ENCODE data around the gene BRD1.
"Not testable (repeated sequence)": the region's sequence is repeated elsewhere in the genome, so short reads cannot be mapped to it uniquely, and the experiment has no call there.

The BRD1 gene

DNA sequence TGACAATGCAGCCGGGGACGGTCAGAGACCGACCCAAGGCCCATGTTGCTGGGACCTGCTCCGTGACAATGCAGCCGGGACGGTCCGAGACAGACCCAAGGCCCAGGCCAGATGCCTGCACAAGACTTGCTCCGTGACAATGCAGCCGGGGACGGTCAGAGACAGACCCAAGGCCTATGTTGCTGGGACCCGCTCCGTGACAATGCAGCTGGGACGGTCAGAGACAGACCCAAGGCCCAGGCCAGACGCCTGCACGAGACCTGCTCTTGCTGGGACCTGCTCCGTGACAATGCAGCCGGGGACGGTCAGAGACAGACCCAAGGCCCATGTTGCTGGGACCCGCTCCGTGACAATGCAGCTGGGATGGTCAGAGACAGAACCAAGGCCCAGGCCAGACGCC, 45.8 kb downstream of the BRD1 start:
- DNase-seq: not testable (repeated sequence)

DNA sequence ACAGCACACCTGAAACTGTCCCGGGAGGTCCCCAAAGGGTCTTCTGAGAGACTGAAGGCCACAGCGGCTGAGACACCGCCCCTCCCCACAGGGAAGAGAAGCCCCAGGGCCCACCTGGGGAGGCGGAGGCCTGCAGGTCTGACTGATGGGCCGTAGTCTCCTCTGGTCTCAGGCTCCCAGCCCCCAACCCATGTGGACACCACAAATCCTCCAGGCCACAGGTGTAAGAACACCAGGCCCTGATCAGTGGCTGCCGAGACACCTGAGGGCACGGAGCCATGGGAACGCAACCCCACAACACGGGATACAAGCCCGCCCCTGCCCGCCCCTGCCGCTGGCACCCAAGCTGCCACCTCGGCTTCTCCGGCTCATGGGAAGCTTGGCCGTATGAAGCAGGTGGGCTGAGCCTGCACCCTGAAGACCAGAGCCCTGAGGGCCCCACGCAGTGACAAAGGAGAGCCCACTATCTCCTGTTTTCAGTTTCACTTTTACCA, 46.3 kb downstream of the BRD1 start:
- no peak for DNase-seq

DNA sequence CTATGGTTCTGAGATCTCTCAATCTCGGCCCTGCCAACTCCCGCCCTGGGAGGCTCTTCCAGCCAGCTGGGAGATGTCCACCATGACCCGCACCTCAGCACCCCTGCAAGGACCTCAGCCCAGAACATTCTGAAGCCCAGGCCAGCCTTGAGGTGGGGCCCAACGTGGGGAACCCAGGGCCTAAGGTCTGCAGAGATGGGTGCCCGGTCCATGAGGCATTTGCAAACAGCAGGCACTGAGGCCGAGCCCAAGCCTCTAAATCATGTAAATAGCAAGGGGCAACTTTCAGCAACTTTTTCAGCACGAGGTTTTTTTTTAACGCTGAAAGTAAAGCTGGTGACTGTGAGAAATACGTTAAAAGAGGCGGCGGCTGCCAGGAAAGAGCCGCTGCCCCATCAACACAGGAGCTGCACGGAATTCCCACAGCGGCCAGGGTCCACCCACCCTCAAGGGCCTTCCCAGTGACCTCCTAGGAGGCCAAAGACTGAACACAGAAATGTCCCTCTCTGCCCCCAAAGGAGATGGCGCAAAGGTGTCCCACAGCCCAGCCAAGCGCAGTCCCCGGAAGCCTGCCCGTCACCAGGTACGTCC, 46.9 kb downstream of the BRD1 start:
- DNase-seq: no peak

DNA sequence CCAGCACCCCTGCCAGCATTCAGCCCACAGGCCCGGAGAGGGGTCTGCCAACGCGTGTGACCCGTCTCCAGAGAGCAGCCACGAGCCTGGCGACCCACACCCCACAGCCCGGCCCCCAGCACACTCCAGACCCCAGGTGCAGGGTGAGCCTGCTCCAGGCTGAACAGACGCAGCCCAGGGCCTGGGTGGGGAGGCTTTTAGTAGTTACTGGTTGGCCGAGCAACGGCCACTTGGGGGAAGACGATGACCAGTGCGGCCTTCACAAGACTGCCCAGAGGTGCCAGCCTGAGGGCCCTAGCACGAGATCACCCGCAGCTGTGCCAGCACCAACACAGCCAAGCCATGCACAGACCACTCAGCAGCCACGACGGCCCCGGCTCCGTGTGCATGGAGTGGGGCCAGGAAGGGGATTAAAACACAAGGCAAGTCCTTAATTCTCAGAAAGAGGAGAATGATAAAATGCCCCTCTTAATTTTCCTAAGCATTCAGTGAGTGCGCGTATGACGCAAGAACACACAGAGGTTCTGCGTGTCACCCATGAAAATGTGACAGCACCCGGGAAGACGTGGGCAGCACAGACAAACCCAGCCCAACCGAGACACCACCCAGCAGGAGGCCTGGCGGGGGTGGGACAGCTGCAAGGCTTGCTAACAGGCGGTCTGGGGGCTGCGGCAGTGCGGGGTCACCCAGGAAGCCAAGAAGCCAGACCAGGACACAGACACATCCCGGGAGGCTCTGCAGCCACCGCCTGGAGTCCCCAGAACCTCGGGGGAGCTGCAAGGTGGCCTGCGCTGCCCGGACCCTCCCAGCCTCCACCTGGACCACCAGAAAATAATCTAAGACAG, 47.6 kb downstream of the BRD1 start:
- DNase-seq: no peak

DNA sequence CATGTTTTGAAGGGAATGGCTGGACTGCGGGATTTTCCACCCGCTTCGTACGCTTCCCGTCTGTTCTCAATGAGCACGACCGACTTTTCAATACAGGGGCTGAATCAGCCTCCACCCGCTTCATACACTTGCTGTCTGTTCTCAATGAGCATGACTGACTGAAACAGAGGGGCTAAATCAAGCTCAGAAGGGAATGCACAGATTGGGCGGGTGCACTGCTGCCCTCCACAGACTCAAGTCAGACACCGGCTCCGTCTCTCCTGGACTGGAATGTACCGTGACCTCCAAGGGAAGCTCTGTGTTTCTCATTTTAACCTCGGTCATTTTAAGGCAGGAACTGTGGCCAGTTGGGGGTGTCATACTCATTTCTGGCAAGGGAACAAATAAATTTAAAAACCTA, 48.5 kb downstream of the BRD1 start:
- DNase-seq: no peak

DNA sequence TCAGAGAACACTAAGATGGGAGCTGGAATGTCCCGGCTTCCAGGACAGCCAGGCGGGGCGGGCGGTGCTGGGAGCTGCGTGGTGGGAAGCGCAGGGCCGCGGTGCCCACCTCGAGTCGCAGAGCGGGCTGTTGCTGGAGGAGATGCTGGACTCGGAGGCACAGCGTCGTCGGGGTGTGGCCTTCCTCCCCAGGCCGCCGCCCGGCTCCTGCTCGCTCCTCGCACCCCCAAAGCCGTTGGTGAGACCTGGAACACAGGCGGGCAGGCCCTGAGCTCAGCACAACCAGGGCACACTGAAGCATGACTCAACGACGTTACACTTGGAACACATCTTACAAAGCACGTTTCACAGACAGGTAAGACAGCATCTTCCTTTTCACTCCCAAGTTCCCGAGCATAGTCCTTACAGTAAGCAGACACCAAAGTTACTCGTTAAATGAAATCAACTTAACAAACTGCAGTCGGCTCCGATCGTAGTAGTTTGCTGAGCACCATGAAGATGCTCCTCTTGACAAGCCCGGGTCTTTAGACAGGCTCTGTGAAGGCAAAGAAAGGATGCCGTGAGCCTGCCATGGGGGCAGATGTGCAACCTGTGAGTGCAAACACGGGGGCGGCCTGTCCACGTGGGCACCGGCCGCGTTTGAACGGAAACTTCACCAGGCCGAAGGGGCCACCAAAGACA, 50.0 kb downstream of the BRD1 start:
- DNase-seq: no peak

DNA sequence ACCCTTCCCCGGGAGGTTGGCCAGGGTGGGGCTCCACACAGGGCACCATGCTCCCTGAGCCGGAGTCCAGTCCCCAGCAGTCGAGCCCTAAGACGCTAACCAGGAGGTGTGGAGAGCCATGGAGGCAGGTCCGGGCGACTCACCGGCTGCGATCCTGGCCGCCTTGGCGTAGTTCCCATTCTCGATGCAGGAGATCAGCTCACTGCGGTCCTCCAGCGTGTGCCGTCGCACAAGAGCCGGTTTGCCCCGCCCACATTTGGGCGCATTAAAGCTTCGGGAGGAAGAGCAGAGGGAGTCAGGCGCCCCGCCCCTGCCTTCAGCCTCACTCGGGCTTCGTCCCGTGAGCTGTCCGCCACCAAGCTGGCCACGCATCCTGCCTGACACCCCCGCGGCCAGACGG, 50.8 kb downstream of the BRD1 start:
- DNase-seq: no peak

DNA sequence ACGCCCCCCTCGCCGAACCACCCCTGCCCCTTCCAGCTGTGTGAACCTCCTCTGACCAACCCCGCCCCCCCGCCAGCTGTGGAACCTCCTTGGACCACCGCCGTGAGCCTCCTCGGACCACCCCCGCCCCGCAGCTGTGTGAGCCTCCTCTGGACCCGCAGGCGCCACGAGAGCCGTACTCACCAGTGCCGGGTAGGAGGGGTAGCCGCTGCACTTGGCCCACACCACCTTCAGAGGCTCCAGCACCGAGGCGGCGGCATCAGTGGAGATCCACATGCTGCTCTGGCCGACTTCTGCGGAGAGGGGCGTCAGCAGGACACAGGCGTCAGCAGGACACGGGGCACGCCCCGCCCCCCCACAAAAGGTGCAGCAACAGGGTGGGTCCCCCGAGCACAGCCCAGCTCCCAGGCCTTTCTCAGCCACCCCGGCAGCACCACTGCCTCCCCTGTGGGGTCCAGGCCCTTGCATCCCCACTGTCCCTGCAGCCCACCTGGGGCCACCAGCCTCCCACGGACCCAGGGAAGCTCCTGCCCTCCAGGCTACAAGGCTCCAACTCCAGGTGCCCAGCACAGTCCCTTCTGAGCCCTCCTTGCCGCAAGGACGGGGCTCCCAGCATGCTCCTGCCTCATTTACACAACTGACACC, 51.7 kb downstream of the BRD1 start:
- no peak for DNase-seq

DNA sequence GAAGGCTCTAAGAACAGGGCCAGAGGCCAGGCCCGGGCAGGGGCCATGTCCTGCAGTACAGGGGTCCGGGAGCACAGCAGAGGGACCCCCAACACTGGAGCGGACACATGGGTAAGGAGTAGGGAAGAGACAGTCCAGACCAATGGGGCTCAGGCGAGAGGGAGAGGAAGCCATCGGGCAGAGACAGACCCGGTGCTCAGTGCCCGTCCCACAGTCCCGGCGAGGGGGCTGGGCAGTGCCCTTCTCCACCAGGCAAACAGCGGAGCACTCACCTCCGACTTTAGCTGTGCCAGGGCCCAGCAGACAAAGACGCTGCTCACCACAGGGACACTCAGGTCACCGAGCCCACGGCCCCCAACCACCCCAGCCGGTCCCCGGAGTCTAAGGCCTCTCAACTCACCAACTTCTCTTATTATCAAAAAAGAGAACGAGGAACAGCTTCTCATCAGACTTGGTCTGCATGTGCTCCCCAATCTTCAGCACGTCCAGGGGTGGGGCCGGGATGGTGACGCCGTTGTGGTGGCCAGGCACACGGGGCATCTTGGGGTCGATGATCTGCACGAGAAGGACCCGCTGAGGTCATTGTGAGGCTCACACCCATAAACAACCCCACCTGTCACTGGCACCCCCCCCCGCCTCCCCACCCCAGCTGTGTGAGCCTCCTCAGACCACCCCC, 52.3 kb downstream of the BRD1 start:
- no peak for DNase-seq

DNA sequence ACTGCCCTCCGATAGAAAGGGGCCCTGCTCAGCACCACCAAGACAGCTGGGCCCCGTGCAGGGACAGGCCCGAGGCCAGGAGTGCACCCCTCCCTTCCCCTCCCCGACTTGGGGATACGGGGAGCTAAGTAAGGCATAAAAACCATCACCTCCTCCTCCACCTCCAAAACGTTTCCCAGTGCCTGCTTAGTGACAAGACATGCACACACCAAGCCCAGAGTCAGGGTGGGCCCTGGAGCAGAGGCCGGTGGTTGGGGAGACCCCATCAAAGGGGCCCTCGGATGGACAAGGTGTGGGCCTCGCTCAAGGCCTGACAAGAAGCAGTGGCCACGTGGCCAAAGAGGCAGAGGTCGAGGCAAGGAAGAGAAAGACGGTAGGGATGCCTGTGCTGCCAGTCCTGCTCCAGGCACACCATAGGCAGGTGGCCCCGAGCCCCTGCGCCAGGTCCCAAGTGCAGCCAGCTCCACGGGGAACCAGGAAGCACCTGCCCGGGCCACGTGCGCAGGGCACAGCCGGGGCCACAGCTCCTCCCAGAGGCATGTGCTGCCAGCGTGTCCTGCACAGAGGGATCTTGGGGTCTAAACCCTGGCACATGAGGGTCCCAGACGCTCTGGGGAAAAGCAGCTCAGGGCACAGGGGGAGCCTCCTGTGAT, 53.0 kb downstream of the BRD1 start:
- no peak for DNase-seq

DNA sequence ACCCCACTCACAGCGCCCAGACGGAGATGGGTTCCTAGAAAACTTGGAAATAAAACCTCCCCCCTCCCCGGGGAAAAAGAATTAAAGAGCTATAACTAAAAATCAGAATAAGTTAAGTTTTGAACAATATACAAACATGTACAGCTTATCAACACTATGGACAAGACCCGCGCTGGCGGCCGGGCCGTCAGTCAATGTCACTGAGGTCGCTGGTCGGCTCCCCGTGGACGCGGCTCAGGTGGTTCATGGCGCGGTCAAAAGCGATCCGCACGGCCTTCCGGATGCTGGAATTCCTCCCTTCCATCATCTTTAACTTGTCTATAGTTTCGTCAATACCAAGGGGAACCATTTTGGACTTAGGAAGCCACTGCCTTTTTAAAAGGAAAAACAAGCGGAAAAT, 53.6 kb downstream of the BRD1 start:
- no peak for DNase-seq

DNA sequence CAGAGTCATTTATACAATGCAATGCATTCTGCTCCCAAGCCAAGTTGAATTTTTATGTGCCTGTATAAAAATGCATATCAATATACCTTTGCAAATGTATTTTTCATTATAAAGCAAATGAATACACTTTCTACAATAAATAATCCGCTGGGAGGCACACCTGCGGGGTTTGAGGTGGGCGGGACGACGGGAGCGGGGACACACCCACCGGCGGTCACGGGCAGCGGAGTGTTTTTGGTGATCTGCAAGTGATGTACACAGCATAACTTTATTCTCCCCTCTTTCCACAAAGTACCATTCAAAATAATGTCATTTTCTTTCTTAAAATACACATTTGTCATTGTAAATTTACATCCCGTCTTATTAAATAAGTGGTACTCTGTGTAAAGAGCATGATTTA, 54.1 kb downstream of the BRD1 start:
- DNase-seq: no peak

DNA sequence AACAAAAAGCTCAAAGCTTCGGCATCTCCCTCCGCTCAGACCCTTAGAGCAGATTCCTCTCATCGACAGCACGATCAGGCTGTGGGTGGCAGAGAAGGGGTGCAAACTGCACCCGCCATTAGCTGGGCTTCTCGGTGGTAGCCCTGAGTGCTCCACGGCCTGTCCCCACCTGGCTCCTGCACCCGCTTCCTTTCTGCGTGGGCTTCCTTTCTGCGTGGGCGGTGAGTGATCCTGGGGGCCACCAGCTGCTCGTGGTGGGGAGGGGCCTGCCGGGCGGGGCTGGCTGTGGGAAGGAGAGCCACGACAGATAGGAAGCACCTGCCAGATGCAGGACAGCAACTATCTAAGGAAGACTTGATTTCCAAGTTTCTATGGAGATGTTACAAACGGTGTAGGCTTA, 55.0 kb downstream of the BRD1 start:
- DNase-seq: no peak

DNA sequence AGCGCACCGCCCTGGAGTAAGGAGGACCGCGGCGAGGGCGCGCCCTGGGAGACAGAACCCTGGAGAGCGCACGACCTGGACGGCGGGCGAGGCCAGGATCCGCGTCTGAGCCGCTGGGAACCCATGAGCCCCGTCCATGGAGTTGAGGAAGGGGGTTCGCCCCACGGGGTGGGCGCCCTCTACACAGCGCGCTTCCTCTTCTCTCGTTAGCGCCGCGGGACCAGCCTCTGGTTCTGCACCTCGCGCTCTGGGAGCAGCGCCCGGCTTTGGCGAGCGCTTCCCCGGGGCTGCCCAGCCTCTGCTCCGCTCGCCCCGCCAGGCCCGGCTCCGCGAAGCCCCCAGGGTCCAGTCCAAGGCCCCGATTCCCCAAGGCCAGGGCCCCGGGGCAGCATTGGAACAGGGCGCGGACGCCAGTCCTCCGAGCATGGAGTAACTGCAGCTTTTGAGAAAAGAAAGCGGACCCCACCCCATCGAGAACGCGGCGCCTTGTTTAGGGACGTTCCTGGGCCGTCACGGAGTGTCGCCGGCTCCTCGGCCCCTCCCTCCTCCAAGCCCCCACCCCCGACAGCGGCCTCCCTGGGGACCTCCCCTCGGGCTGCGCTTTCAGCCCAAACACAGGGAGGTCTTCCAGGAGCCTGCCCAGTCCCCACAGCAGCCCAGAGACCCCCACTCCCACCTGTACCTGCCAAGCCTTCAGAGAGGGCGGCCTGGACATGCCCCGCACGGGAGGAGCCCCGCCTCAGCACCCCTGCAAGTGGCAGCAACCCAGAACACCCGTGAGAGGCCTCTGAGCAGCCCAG, 56.2 kb downstream of the BRD1 start:
- DNase-seq: no peak

DNA sequence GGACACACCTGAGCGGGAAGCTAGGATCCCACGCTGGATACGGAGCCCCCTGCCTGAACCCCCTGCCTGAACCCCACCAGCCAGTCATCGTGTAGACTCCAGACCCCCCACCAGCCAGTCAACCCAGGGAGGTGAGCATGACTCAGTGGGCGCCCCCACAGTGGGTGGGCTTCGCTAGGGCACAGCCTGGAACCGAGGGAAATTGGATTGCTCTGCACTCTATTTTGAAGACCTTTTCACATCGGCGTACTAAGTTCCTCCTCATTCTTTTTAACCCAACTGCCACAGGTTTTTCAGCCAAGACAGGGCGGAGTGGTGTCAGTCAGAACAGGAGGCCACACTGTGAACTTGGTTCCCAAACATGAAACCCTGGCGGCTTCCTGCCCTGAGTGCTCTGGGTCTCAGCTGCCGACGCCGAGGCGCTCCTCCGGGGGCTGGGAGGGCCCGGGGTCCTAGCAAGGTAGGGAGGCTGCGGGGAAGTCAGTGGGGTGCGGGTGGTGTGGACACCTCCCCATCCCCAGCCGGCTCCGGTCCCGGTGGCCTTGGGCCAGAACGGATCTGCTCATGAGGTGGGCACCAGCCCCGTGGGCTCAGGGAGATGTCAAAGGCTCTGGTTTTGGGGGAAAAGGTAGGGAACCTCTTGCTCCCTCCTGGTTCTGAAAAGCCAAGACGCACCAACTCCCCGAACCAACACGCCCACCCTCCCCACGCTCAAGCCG, 57.0 kb downstream of the BRD1 start:
- DNase-seq: no peak

DNA sequence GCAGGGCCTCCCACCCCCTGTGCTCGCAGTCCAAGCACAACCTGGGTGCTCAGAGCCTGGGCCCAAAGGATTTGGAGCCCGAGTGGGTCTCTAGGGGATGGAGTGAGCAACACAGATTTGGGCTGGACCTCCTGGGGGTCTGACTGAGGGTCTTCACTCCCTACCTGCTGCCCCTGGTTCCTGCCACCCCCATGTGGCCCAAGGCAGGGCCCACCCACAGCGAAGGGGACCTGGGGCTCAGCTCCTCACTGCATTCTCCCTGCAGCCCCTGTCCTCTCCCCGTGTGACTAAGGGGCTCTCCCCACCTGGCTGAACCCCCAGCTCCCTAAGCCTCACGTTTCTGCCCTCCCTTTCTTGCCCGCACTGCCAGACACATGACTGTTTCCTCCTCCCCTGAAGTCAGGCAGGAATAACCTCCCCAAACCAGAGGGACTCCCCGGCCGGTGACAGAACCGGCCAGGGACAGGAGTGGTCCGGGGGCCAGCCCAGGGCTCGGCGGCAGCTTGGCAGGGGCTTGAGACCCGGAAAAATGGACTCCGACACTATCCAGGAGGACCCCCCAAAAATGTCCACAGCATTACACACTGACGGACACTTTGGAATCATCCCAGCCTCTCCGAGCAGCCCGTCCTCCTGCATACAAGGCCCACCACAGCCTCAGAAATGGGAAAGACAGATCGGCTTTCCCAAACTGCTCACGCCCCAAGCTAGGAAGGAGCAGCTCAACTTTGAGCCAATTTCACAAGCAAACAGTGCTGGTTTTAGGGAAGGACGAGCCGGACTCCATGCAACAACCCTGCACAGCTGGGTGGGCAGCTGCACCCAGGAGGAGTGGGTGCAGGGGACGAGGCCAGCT, 57.8 kb downstream of the BRD1 start:
- DNase-seq: no peak

DNA sequence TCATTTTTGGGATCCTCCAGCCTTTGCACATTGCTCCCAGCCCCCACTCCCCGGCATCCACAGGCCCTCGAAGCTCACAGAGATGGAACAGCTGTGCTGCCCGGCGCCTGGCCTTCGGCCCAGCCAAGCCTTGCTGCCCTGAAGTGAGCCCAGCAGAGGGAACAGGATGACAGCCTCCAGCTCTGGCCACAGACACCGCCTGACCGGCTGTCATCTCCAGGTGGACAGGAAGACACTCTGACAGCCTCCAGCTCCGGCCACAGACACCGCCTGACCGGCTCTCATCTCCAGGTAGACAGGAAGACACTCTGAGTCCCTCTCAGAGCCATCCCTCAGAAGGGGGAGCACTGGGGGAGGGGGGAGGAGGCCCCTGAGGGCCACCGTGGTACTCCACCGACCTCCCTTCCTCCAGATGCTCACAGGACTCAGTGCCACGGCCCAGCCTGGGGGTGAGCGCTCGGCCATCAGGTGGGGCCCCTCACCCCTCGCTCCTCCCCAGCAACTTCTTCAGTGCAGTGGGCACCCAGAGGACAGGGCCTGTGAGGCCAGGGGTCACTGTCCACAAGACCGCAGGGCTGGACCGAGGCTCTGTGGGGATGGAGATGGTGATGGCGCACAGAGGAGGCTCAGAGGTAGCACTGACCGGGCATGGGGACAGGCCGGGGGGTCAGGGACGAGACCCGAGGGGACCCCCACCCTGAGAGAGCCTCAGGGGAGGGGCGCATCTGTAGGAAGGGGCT, 58.6 kb downstream of the BRD1 start:
- peak; percentile 18 for DNase-seq

DNA sequence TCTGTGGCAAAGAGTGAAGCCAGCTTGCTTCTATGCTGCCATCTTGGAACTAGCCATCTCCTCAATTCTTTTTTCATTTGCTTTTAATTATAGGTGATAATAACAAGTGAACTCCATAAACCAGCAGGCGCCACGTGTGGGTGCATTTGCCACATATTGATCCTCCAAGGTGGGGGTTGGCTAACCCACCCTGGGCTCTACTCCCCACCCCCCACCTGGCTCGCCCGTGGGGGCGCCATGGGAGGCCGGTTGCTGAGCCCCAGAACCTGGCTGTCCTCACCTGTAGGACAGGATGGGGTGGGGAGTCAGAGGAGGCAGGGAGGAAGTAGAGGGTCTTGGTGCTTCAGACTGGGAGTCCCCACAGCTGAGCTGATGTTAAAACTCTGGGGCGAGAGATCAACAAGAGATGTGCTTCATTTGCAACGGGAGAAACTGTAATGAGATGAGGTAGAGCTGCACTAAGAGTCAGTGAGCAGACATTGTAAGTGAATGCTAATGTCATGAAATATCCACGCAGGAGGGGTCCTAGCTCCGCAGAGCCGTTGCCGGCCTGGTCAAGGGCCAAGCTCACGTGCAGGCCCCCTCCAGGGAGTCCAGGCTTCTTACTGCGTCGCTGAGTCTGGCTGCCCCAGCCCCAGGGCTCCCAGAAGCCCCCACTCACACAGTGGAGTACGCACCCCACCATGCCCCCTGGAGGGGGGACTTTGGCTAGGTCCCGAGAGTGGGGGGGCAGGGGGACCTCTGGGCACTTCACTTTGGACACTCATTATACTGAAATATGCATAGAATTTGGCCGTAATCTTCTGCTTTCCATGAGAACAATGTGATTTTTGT, 59.4 kb downstream of the BRD1 start:
- DNase-seq: peak; percentile 18

Data from activated T-cell treated with anti-CD3 and anti-CD28 coated beads, Interleukin-2, amount 50 U/mL, for 1 hour (primary cell).